ENCODE results near the gene OLA1. TPM values are rescaled to one million over a fixed set of nuclear protein-coding genes. Genes with fewer than 3 reads are reported as not detected.
A peak's percentile ranks its signal among the peaks of the same experiment; 100 is the strongest.

OLA1 gene
- total and polyA plus RNA-seq, 2 of the 4 experiments (the other 2 are of a cell fraction): 54.7 to 71.2 TPM

DNA sequence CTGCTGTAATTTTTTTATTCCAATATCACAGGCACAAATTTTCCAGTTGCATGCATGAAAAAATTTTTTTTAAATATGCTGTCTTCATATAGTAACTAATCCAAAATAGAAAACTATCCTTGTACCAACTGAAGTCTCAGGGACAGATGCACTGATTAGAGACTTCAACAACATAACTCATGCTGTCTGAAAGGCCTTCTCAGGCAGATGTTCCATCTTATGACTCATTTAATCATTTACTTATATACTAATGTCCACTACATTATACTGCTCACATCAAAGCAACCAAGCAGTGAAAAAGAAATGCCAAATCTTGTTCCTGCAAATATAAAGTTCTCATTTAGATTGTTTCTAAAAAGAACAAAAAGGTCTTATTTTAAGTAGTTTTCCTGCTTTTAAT lies 53.1 kb downstream of the OLA1 start:
- Histone ChIP-seq H3K9ac (ENCODE audit: low read depth, low read length) (no peak overlapping the region), H3K36me3 (ENCODE audit: control insufficient read depth, insufficient read depth, low read length) (no peaks in the 10 kb centered on the region), H2BK5ac (ENCODE audit: low read depth, low read length, poor library complexity, severe bottlenecking) (no peak overlapping the region), H4K5ac (ENCODE audit: low read depth, low read length) (no peak overlapping the region), H3K27ac (ENCODE audit: insufficient read depth, low read length) (no peak overlapping the region), H3K4me2 (ENCODE audit: low read depth, low read length) (no peak overlapping the region), H3K79me1 (ENCODE audit: low read depth in 1 of 2, low read length in 2 of 2) (peaks cover 8 to 24% of the 10 kb centered on the region in 2 experiments; a peak in 3 of 4 replicates), H2BK20ac (ENCODE audit: low read depth, low read length) (no peak overlapping the region), H4K20me1 (ENCODE audit: insufficient read depth, low read length) (peaks cover 11% of the 10 kb centered on the region), H3K27me3 (ENCODE audit: control insufficient read depth, insufficient read depth, low read length) (no peaks in the 10 kb centered on the region), H2AK9ac (replicated peaks; ENCODE audit: low read depth, low read length, poor library complexity) (no peak overlapping the region), H4K91ac (ENCODE audit: insufficient read depth, low read depth, low read length) (no peak overlapping the region), H3K18ac (ENCODE audit: low read depth, low read length) (no peak overlapping the region), H2BK15ac (ENCODE audit: low read depth, low read length) (no peak overlapping the region), H3K4me1 (ENCODE audit: control insufficient read depth, insufficient read depth, low read length) (peaks cover 3% of the 10 kb centered on the region), H4K8ac (ENCODE audit: low read depth in 2 of 2, low read length in 2 of 2) (no peak overlapping the region), H3K56ac (ENCODE audit: extremely low read depth, insufficient read depth, low read length) (no peak overlapping the region), H3K4ac (ENCODE audit: low read depth, low read length) (no peak overlapping the region), H2AFZ (replicated peaks; ENCODE audit: low read length, poor library complexity) (no peak overlapping the region), H2AK5ac (ENCODE audit: low read depth, low read length) (no peak overlapping the region), H3K23ac (ENCODE audit: low read depth, low read length) (no peak overlapping the region), H3K9me1 (ENCODE audit: insufficient read depth, low read length) (peaks cover 3% of the 10 kb centered on the region), H3K4me3 (ENCODE audit: insufficient read depth, low read depth, low read length) (no peak overlapping the region), H3K14ac (replicated peaks; ENCODE audit: low read depth, low read length) (no peak overlapping the region), H2BK120ac (ENCODE audit: low read depth, low read length) (no peak overlapping the region), H3K9me3 (ENCODE audit: control insufficient read depth, insufficient read depth, low read length) (no peaks in the 10 kb centered on the region)
- in situ Hi-C loops (cut with MboI; ENCODE audit: low sequenced_read_pairs): no loop called here
- DNase-seq (peak; percentile 14), ATAC-seq (ENCODE audit: low read depth) (no peak)
- intact Hi-C loops (cut with micrococcal nuclease): no loop called here
- no TSS peak for BruUV-seq (replicated peaks)
- dilution Hi-C loops (cut with HindIII; ENCODE audit: low sequenced_read_pairs, unreplicated experiment): no loop called here
- POLR2A ChIA-PET (ENCODE audit: unreplicated experiment): no interaction called here
- CTCF ChIA-PET: no interaction called here
- TF ChIP-seq USF2 (IDR thresholded peaks at IDR 0.05; ENCODE audit: low read depth, low read length) (no peak), POLR2A (IDR thresholded peaks at IDR 0.05; ENCODE audit: low read depth, low read length) (no peak), FOS (IDR thresholded peaks at IDR 0.05; ENCODE audit: low read depth, low read length) (no peak), MXI1 (IDR thresholded peaks at IDR 0.05; ENCODE audit: borderline replicate concordance, low read depth, low read length) (no peak), CTCF (conservative IDR thresholded peaks at IDR 0.05; ENCODE audit: low read depth, low read length) (no peak), MAZ (IDR thresholded peaks at IDR 0.05; ENCODE audit: borderline replicate concordance, low read depth, low read length) (no peak), MAFK (IDR thresholded peaks at IDR 0.05; ENCODE audit: low read depth, low read length) (no peak), CEBPB (IDR thresholded peaks at IDR 0.05; ENCODE audit: low read depth, low read length) (no peak), NFE2L2 (IDR thresholded peaks at IDR 0.05; ENCODE audit: low read depth, low read length) (no peak), RAD21 (IDR thresholded peaks at IDR 0.05; ENCODE audit: low read length) (no peak)
- TF ChIP-seq, protein P1, sequence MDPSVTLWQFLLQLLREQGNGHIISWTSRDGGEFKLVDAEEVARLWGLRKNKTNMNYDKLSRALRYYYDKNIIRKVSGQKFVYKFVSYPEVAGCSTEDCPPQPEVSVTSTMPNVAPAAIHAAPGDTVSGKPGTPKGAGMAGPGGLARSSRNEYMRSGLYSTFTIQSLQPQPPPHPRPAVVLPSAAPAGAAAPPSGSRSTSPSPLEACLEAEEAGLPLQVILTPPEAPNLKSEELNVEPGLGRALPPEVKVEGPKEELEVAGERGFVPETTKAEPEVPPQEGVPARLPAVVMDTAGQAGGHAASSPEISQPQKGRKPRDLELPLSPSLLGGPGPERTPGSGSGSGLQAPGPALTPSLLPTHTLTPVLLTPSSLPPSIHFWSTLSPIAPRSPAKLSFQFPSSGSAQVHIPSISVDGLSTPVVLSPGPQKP (IDR thresholded peaks at IDR 0.05; ENCODE audit: borderline replicate concordance, low read depth, low read length): no peak

Measured in IMR-90 (cell line).